GM19035 (cell line): ENCODE data around the gene NINL.

Experiments used
- ATAC-seq: cut with Tn5 transposase; IDR thresholded peaks from one replicate; pipeline ENCODE4 v1.9.1; 2021; ENCODE audit not compliant: unreplicated experiment

NINL gene

DNA sequence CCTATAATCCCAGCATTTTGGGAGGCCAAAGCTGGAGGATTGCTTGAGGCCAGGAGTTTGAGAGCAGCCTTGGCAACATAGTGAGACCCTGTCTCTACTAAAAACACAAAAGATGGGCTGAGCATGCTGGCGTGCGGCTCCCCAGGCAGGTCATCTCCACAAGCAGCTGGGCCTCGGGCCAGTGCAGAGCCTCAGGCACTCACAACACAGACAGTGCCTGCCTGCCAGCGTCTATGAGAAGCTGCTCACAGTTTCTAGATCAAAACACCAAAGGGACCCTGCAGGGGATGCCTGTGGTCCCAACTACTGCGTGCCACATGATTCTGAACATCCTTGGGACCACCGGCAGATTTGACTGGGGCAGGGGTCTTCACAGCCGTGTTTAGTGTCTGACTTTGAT, 118.5 kb downstream of the NINL start:
- ATAC-seq: no peak

DNA sequence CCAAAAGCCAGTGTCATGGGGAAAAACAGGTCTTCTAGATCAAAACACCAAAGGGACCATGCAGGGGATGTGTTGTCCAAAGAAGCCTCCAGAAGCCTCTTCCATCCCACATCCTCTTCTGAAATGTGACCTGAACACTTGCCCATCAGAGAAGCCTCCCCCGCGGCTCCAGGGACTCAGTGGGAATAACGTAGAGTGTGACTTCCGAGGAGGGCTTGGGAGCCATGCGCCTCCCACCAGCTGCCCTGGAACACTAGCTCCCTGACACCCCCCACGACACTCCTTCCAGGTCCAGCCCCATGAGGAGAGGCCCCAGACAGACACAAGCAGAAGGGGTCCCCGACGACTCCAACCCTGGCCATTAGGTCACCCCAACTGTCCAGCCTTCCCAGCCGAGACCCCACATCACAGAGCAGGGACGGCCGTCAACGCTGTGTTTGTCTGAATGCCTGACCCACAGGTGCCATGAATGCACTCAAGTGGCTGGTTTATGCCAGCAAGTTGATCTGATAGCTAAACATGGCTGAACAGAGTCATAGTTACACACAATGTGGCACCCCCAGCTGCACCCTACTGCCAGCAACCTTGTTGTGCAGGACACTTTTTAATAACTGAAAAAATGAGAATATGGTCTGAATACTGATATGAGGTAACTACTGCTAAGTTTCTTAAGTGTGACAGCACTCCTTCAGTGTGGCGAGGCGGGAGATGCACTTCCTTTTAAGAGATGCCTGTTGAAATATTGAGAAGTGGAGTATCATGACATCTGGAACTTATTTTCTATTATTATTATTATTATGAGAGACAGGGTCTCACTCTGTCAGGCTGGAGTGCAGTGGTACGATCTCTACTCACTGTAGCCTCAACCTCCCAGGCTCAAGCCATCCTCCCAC, 119.8 kb downstream of the NINL start:
- ATAC-seq: no peak

DNA sequence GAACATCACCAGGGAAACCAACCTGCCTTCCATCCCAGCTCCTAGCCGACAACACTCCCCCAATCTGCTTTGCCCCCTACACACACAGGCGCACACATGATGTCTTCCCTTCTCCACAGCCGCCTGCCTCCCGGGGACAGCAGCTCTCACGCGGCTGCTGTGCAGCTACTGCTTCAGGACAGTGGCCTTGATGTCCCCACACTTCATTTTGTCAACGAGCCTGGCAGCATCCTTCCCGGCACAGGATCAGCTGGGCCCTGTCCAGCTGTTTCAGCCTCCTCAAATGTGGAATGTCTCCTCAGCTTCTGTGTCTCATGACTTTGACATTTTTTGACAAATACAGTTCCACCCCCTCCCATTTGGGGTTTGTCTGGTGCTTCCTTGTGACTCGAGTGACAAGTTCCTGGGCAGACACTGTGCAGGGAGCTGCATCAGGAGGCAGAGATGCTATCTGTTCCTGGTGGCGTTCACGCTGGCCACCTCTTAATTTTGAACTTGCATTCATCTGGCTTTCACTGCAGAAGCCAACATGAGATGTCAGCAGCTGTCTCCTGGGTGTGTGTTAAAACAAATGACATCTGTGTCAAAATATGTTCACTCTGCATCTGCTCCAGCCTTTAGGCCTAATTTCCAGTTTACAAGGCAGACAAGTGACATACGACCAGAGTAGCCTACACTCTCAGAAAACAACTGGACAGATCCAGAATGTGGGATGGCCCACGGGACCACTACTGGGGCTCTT, 120.7 kb downstream of the NINL start:
- no peak for ATAC-seq

DNA sequence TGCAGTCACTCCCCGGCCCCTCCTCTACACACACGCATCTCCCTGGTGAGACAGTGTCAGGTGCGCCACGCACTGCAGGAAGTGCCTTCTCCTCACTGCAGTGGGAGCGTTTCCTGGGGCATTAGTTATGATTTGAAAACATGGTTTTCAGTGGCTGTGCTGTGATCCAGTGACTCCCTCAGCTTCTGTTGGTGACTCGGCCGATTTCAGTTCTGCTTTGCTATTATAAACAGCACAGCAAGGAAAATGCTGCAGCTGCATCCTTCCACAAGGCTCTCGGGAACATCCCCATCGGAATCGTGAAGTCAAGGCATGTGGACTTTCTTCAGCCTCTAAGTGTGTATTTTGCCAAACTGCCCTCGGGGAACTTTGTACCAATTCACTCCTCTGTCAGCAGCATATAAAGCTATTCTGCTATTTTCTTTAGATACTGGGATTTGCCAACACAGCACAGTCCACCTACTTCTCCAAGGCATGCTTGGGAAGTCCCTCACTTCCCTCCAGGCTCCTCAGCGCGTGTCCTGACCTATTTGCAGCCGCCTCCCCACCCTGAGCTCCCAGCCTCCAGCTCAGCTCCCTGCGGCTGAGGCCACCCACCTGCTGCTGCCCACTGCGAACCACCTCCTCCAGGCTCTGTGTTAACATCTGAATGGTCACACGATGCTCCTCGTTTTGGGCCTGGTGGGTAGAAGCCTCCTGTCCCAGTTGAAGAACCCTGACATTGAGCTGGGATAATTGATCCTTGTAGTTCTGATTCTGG, 123.4 kb downstream of the NINL start:
- ATAC-seq: no peak

DNA sequence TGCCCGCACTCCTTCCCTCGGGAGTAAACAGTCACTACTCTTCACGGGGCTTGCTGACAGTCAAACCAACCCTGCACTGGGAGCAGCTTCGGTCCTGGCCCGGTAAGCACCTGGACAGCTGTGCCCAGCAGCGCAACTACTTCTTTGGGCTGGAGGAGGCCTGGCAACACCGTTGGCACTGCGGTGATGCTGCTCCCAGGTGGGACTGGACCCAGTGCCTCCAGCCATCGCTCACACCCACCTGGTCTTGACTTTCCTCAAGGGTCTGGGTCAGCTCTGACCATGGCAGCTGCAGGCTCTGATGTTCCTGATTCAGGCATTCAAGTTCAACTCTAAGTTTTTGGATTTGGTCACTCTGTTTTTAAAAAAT, 124.1 kb downstream of the NINL start:
- ATAC-seq: no peak

DNA sequence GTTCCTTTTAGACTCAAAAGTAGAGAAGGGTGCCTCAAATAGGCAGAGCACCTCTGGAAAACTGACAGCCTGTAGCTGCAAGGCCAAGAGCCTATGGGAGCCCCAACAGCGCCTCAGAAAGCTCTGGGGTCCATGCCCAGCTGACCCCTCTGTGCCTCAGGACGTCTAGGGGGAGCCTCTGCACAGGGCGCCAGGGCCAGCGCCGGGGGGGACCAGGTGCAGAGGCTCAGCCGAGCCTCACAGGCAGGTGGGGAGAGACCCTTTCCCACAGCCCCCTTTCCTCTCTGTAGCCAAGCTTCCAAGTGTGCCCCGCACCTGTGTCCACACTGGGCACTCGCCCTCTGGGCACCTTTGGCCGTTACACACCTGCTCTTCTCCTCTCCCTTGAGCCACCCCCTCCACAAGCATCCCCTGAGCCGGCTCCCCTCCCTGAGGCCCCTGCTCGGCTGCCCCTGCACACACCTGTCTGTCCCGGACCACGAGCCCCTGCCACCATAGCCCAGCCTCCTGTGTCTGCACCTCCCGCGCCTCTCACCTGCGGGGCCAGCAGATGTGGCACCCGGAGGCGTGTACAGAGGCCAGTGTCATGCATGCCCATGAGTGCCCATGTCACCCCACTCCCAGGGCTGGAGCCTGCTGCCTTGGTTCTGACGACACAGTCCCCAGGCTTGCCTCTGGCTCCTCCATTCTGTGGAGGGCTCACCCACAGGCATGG, 124.6 kb downstream of the NINL start:
- ATAC-seq: no peak

DNA sequence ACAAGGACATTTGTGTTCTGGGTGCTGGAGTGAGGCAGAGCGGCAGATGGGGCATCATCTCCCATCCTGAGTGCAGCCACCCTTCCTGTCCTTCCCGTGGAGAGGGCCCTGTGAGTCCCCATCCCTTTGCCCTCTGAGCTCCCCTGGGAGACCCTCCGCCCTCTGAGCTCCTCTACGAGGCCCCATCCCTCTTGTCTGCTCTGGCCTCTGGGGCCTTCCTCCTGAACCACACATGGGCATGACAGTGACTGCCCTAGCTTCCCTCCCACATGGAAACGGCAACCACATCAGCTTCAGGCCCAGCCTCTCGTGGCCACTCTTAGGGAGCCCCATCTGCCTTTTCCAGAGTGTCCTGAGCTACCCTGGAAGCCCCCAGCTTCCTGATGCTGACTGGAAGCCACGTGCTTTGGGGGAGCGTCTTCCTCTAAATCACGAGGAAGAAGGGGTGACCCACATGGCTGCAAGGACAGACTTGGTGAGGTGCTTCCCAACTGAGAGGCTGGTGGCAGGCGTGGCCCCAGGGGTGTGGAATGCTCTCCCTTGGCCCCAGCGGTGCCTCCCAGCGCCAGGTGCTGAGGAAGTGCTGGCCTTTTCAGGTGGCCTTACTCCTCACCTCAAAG, 125.3 kb downstream of the NINL start:
- no peak for ATAC-seq

DNA sequence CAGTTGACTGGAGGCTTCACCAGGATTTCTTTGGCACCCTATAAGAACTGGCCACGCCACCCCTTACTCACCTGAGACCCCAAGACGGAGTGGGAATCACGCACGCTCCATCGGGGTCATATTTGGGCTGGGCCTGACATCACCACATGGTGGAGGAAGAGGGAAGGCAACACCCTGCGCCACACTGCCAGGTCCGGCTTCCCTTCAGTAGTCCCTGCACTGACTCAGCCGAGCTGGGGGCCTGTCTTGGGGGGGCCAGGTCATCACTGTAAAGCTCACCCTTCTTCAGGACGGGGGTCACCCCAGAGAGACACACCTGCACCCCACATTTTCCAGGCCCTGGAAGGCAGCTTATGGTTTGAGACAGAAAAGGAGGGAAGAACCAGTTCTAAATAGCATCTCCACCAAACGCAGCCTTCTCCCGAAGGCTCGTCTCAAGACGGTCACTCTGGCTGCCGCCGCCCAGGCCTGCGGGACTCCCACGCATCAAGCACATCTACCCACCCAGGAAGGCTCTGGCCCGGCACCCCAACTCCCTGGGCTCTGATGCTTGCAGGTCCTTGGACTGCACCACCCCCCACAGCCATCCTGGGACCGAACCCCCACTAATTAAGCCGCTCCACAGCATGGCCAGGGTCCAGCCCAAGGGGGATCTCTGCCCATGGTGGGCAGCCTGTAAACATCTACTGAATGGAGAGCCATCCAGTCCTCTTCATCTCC, 126.1 kb downstream of the NINL start:
- ATAC-seq: no peak

DNA sequence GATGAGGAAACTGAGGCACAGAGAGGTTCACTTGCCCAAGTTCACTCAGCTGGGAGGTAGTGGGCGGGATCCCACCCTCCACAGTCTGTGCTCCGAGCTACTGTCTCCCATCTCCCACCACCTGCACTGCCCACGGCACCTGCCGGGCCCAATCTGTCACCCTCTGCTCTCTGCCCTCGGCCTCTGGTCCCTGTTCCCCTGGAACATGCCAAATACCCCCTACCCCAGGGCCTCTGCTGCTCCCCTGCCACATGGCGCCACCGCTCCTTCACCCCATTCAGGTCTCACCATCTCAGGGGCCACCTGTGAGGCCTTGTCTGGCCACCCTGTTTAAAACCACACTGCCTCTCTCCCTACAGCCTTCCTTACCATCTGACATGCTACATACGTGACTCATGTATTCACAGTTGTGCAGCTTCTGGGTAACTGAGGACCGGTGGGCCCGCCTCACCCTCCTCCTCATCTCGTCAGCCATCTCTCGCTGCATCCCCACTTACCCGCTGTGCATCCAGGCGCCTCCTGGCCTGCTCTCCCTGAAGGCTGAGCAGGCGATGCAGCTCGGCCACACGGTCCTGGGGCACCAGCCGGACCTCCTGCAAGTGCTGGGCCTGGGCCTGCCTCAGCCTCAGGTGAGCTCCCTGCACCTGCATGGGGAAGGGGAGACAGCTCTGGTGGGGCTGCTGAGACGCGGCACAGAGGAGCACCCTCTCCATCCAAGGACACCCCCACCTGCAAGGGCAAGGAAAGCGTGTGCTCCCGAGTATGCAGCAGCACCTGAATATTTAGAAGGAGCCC, 127.2 kb downstream of the NINL start:
- ATAC-seq: no peak

DNA sequence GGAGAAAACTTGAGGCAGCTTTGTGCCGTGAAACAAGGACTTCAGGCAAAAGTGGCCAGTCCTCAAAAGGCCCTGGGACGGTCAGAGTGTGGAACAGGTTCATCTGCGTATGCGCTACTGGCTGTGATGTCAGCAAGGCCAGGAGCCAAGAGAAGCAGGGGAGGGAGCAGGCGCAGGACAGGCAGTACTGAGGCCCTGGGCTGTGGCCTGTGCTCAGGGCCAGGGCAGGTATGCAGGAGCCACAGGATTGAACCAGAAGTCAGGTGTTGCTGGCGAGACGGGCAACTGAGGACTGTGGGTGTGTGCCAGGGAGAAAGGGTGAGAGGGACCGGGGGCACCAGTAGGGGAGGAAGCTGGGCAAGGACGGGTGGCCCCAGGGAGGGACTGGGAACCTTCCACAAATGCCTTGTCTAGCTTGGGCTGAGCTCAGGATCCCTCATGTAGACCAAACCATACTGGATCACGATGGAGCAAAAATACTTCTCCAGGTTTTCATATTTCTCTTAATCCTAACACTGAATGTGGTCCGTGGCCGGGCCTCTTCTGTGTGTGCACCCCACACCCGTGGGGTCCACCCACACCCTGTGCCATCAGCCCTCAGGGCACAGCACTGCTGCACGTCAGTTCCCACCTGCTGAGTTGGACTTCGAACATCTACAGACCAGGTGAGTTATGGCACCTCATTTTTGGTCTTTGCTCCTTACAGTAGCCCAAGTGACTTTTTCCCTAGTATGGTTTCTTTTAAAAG, 131.0 kb downstream of the NINL start:
- ATAC-seq: no peak

DNA sequence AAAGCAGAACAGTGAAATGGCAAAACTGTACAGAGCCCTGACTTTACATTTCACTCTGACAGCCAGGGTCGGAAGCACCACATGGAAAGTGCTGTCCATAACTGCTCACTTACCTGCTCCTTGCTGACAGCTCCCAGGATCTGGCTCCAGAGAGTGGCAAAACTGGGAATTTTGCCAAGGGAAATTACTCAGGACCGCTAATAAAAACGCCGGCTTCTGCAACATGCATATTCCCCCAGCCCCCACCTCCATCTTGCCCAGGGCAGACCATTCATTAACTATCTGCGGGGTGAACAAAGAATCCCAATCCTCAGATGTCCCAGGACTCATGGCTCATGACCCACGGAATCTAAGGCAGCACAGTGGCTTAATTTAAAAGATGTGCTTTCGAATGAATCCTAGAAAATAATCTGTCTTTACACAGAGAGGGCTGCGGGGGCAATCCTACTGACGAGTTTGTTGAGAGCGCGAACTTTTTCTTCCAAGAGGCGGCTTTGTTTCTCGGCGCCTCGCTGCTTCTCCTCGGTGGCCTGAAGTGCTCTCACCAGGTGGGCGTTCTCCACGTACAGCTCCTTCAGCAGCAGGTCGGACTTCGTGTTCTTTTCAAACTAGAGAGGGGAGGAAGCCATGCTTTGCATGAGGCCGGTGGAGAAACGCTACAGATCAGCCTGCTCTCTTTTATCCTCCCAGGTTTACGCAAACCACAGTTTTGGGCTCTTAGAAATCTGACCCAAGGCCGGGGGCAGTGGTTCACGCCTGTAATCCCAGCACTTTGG, 132.1 kb downstream of the NINL start:
- no peak for ATAC-seq

DNA sequence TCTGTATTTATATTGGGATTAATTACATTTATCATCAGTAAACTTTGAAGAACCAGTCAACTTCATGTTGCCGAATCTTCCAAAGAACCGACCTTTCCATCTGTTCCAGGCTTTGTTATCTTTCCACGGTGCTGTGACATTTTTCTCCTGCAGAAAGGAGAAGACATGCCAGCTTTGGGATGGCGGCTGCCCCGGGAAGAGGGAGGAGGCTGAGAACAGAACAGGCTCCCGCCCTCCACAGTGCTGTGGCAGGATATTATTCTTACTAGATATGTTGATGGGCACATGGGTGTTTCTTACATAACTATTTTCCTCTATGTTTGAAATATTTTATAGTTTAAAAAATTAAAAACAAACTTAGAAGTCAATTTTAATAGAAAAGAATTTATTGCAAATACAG, 133.0 kb downstream of the NINL start:
- ATAC-seq: no peak

DNA sequence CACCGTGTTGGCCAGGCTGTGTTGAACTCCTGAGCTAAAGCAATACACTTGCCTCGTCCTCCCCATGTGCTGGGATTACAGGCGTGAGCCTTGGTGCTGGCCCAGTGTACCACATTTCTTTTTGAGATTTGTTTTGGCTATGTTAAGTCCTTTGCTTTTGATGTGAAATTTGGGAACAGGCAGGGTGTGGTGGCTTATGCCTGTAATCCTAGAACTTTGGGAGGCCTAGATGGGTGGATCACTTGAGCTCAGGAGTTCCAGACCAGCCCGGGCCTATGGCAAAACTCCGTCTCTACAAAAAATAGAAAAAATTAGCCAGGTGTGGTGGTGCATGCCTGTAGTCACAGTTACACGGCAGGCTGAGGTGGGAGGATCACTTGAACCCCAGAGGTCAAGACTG, 137.7 kb downstream of the NINL start:
- no peak for ATAC-seq

DNA sequence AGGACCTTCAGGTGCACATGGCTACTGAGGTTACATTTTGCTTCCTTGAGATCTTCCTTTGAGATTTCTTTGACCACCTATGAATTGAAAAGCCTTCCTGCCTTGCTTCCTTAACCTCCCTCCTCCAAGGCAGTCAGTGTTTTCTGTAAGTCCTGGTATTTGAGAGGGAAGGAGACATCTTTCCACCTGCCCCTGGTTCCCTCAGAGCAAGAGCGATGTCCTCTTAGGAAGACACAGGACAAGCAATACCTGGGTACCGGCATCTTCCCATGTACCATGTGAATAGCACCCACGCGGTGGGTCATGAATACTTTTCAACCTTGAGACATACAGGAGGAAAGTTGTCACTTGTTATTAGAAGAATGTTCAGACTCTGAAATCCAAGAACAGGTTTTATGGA, 140.8 kb downstream of the NINL start:
- no peak for ATAC-seq

DNA sequence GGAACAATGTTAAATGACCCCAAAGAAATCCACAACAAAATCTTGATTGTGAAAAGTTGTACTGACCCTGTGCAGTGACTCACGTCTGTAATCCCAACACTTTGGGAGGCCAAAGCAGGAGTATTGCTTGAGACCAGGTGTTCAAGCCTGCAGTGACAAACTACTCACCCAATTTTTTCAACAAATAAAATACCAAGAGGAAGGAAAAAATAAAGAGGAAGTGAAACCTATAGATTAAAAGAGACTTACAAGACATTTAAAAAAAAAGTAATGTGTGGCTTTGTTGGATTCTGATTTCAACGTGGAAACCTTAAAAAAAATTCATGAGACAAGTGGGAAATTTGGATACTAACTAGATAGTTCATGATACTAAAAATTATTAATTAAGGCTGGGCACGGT, 146.0 kb downstream of the NINL start:
- no peak for ATAC-seq

DNA sequence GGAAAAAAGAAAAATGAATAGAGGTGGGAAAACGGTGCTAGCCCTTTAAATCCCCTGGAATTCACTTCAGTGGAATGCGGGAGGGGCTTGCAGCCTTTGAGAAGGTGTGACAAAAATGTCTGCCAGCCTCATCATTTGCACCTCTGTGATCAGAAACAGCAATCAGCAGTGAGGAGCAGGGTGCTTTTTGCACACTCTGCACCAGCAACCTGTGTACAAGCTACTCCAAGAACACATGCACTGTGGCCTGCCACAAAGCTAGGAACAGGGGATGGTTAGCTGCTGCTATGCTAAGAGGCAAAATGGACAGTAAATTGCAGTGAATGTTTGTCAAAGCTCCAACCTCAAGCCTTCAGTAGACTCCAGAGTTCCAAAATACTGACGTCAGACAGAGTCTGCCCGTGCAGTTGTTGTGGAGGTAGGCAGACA, 148.2 kb downstream of the NINL start:
- no peak for ATAC-seq

DNA sequence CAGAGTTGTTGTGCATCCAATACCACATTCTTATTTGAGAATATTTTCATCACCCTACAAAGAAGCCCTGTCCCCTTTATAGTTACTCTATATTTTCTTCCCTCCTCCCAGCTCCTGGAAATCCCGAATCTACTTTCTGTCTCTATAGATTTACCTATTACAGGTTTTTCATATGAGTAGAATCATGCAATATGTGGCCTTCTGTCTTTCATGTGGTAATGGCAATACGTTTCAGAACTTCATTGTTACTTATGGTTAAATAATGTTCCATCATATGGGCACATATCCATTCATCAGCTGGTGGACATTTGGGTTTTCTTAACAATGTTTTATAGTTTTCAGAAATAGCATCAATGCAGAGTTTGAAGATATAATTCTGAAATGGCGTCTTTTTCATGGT, 160.8 kb downstream of the NINL start:
- ATAC-seq: no peak

DNA sequence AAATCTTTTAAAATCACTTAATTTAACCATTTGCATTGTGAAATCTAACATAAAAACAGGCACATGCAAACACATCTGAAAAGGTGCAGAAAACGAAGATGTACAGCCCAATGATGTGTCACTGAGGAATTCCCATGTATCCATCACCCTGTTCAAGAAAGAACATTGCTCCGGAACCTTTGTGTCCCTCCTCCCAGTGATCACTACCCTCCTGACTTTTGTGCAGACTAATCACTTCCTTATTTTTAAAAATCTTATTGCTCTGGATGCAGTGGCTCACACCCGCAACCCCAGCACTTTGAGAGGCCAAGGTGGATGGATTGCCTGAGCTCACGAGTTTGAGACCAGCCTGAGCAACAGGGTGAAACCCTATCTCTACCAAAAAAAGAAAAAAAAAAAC, 163.3 kb downstream of the NINL start:
- ATAC-seq: no peak
